GM18873 (cell line): ENCODE results near the gene ZNF326.
"Not testable (repeated sequence)": the region's sequence is repeated elsewhere in the genome, so short reads cannot be mapped to it uniquely, and the experiment has no call there.

ENCODE experiments used
- ATAC-seq: cut with Tn5 transposase; IDR thresholded peaks from one replicate; pipeline ENCODE4 v1.9.1; 2021; ENCODE audit warnings: mild to moderate bottlenecking, moderate library complexity, moderate number of reproducible peaks; ENCODE audit not compliant: unreplicated experiment, low FRiP score

ZNF326 gene

GRCh38 chr1:89965193-89965768 is 29.6 kb upstream of the ZNF326 start:
- ATAC-seq, result no peak

DNA sequence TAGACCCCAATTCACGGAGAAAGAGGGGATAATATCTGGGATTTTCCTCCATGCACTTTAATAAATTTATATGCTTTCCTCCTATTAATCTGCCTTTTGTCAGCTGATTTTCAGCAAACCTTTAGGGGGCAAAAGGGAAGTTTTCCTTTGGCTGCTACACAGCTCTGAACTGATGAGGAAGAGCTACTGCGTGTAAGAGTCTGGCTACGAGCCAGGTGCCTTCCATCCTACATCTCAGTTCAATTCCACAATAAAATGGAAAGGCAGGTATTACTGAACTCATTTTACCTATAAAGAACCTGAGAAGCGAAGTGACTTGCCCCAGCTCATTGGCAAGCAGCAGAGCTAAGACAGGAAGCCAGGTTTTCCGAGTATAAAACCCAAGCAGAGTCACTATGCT is 28.3 kb upstream of the ZNF326 start:
- no peak for ATAC-seq

DNA sequence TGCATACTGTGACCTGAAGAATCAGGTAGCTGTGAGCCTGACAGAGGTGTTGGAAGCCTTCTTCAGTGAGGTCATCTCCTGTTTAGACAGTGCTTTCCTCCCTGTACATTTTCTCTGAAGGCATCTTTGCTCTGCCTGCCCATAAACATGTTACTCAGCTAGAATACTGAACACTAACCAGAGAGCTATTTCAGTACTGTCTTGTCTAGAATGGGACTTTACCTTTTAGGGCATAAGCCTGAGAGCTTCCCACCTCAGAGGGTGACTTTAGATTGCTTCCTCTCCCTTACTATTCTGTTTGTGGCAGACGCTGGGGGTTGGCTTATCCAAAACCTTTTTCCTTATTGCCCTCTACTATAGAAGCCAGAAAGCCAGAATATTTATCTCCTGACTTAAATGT is 23.3 kb upstream of the ZNF326 start:
- ATAC-seq, result peak; percentile 77

- ATAC-seq, result no peak
Observed at GRCh38 chr1:89972024-89972423, 22.9 kb upstream of the ZNF326 start.

DNA sequence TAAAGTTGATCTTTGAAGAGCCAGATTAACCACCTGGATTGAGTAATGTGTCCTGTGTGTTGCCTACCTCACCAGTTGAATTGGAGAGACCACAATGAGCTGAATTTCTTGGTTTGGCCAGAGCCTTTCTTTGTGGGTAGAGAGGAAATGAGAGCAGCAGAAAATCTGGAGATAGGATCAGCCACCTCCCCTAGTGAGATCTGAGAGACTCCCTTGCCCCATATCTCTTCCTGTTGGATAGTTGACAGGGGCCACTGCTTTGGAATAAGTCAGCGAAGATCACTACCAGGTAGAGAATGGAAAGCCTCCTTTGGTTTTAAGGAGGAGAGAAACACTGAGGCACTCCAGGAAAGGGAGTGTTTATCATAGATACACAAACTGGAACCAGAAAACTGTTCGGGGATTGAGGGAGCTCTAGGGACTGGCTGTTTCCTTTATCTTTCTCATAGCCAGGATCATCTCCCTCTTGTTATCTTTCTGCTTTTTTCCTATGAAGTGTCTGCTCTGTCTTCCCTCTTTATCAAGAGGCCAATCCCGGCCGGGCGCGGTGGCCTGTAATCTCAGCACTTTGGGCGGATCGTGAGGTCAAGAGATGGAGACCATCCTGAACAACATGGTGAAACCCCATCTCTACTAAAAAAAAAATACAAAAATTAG is 21.3 kb upstream of the ZNF326 start:
- no peak for ATAC-seq

- ATAC-seq, result no peak
Observed at GRCh38 chr1:89974256-89974655, 20.7 kb upstream of the ZNF326 start.

- ATAC-seq, result no peak
Observed at GRCh38 chr1:89974696-89975470, 20.0 kb upstream of the ZNF326 start.

- ATAC-seq, result no peak
Observed at GRCh38 chr1:89975540-89976125, 19.3 kb upstream of the ZNF326 start.

DNA sequence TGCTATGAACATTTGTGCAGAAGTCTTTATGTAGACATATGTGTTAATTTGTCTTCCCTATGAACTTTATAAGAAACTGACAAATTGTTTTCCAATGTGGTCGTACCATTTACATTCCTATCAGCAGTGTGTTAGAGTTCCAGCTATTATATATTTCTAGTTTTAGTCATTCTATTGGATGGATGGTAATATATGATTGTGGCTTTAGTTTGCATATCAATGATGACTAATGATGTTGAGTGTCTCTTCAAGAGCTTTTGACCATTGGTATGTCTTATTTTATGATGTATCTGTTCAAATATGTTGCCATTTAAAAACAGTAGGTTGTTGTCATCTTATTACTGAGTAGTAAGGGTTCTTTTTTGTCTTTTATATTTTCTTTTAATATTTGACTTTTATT is 16.2 kb upstream of the ZNF326 start:
- ATAC-seq, result no peak

GRCh38 chr1:89980605-89981004 is 14.3 kb upstream of the ZNF326 start:
- ATAC-seq, result no peak

- ATAC-seq, result not testable (repeated sequence)
Observed at GRCh38 chr1:89982846-89983245, 12.1 kb upstream of the ZNF326 start.

DNA sequence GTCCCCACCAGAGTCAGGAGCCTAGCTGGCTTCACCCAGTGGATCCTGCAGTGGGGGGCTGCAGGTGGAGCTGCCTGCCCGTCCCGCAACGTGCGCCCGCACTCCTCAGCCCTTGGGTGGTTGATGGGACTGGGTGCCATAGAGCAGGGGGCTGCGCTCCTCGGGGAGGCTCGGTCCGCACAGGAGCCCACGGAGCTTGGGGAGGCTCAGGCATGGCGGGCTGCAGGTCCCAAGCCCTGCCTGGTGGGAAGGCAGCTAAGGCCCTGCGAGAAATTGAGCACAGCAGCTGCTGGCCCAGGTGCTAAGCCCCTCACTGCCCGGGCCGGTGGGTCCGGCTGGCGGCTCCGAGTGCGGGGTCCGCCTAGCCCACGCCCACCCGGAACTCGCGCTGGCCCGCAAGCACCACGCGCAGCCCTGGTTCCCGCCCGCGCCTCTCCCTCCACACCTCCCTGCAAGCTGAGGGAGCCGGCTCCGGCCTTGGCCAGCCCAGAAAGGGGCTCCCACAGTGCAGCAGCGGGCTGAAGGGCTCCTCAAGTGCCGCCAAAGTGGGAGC is 10.3 kb upstream of the ZNF326 start:
- not testable (repeated sequence) for ATAC-seq

DNA sequence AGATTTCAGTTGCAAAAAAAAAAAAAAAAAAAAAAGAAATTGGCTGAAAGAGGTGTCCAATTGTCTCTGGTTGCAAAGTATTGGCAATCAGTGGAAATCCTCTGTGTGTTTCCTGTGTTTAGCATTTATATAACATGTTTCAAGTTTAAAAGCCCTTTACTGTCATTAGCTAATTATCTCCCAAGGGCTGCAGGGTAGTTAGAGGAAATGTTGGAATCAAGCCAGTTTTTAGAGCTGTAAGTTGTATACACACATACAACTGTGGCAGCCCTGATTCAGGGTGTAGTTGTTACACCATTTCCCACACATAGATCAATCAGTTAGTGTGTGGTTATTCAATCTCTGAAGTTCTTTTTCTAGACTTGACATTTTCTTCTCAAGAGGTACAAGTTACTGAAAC is 8.9 kb upstream of the ZNF326 start:
- ATAC-seq, result no peak

DNA sequence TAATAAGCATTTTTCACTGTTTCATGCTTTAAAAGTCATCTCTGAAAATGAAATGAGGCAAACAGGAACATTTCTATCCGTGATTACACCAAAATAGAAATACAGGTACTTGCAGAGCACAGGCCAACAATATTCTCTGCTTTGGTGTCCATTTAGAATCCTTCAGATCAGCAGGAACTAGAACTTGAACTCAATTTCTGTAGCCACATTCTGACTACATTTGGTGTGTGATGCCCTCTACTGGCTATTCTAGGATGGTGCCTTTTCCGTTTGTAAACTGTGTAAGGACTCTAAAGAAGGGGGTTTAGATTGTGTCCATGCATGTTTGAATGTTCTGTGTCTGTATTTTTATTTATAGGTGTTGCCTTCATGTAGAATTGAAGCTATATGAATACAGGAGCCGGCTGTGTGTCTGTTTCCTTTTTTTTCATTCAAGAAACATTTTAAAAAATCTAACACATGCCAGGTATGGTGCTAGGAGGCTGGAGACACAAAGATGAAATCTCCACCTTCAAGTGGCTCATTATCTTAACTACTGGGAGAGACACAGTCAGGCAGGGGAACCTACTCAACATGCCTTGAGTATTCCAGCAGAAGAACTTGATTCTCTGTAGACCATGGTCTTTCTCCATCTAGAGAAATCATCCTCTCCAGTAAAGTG is 7.6 kb upstream of the ZNF326 start:
- no peak for ATAC-seq

DNA sequence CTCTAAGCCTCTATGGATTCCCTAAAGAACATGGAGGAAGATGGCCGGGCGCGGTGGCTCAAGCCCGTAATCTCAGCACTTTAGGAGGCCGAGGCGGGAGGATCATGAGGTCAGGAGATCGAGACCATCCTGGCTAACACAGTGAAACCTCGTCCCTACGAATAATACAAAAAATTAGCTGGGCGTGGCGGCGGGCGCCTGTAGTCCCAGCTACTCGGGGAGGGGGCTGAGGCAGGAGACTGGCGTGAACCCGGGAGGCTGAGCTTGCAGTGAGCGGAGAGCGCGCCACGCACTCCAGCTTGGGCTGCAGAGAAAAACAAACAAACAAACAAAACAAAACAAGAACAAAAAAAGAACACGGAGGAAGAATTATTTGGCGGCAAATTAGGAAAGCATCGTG is 5.8 kb upstream of the ZNF326 start:
- no peak for ATAC-seq

DNA sequence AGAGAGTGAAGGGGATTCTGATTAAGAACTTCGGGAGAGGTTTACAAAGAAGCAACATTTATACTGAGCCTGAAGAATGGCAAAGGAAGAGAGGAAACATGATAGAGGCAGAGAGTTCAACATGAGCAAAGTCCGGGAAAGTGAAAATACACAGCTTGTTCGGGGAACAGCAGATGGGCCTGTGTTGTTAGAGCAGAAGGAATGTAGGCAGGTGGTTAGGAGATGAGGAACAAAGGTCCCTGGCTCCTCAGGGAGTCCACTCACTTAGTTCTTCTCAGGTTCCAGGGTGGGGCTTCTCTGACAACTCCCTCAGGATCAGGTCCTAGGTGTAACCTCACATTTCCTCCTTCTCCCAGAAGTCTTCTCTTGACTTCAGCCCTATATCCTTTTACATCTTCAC is 5.1 kb upstream of the ZNF326 start:
- no peak for ATAC-seq

DNA sequence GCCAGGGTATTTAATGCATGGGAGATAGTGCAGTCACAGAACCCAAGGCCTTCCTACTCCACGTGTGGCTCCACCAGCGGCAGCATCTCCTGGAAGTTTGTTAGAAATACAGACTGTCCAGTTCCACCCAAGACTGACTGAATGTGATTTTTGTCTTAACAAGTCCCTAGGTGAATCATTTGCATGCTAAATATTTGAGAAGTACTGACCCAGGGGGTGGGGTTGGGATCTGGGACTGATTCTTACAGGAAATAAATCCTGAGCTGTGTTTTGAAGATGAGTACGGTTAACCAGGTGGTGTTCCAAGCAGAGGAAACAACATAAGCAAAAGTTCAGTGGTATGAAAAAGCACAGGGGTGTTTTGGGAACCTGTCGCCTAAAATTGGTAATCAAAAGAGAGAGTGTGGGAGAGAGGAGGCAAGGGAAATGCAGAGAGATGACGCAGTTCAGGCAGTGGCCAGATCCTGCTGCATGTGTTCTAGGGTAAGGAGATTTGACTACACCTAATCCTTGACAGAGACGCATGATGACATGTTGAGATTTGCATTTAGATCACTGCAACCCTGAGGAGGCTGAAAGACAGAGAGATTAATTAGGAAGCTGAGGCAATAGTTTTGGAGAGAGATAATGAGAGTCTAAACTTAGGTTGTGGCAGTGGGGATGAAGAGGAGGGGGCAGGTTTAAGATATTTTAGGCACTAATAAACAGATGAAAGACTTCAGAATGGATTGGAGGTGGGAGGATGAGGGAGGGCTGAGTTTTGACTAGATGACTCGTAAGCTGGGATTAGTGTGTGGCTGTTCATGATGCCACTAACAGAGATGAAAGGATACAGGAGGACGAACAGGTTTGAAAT is 3.7 kb upstream of the ZNF326 start:
- no peak for ATAC-seq

- no peak for ATAC-seq
Observed at GRCh38 chr1:89993541-89993940, 1.4 kb upstream of the ZNF326 start.

GRCh38 chr1:89994231-89994804 is 592 bp upstream of the ZNF326 start:
- no peak for ATAC-seq
